MG63 (cell line): Measurements from ENCODE around the gene STXBP5. TPM values are rescaled to one million over a fixed set of nuclear protein-coding genes. Genes with fewer than 3 reads are reported as not detected.

ENCODE experiments used
- DNase-seq: peaks from one replicate; pipeline ENCODE4 v3.0.0-alpha.2; 2020
- H3K27me3 ChIP-seq: fragments of 250-450 bp; sonication (Bioruptor Pico); 2 replicates; pipeline ENCODE4 v1.5.1; 2020; ENCODE audit warnings: mild to moderate bottlenecking, moderate library complexity
- H3K36me3 ChIP-seq: fragments of 250-450 bp; sonication (Bioruptor Pico); 2 replicates; pipeline ENCODE4 v1.5.1; 2020; ENCODE audit warnings: mild to moderate bottlenecking, moderate library complexity
- H3K4me3 ChIP-seq: fragments of 250-450 bp; sonication (Bioruptor Pico); 2 replicates; pipeline ENCODE4 v1.5.1; 2020; ENCODE audit warnings: mild to moderate bottlenecking, moderate library complexity
- H3K9me3 ChIP-seq: fragments of 250-450 bp; sonication (Bioruptor Pico); 2 replicates; pipeline ENCODE4 v1.5.1; 2020; ENCODE audit warnings: mild to moderate bottlenecking, moderate library complexity
- total RNA-seq: library from RNA; depleted of rRNA; stranded (reverse); fragments of >200 nt; shearing (Covaris generic); gene quantifications from 2 replicates; pipeline ENCODE4 v1.2.3, GENCODE V29; 2014; ENCODE audit warnings: low replicate concordance; rRNA removed

STXBP5 gene
- 6.0 and 8.9 TPM in 2 replicates for total RNA-seq

DNA sequence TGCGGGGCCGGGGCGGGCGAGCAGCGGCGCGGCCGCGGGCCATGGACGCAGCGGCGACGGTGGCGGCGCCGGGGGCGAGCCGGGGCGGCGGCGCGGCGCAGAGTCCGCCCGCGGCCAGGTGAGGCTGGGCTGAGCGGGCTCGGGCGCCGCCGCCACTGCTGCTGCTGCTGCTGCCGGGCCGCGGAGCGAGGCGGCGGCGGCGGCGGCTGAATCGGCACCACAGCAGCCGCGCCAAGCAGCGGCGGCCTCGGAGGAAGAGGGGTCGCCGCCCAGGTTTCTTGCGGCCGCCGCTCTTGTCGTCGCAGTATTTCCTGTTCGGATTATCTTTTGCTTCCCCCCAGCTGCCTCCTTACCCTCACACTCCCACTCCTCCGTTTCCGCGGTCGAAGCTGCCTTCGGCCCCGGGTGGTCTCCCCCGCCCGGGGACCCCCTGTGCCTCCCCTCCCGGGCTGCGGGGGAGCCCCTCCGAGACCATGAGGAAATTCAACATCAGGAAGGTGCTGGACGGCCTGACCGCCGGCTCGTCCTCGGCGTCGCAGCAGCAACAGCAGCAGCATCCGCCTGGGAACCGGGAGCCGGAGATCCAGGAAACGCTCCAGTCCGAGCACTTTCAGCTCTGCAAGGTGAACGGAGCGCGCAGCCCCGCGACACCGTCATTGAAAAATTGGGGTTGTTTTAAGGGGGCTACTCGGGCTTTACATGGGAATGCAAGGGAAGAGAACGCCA is at the start of gene STXBP5:
TSS of gene STXBP5 (plus strand) at position 358 of the 726 bp plus-strand sequence. CDS start at position 474, 116 bp downstream.
- H3K27me3 ChIP-seq: no peaks in the 10 kb centered on the region
- no peaks in the 10 kb centered on the region for H3K9me3 ChIP-seq
- peak; percentile 59 for DNase-seq
- peak within 1 kb of the TSS; percentile 74 for H3K4me3 ChIP-seq
- H3K36me3 ChIP-seq: peaks cover 1% of the 10 kb centered on the region; the same call in 1 of the 2 replicates

DNA sequence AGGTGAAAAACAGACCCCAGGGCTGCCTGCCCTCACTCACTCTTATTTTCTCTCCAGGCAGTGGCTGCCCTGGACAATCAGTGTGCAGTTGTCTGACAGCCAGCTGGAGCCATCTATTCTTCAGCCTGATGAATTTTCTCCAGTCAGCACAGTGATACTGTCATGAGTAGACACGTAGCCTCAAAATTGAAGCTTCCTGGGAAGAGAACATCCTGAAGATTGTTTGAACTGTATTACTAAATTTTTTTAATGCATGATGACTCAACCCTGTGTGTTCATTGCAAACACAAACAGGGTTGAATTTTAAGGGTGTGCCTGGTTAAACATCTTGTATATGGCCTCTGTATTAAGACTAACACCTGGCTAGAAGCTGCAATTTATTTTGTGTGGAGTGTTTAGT is 49.8 kb upstream of the STXBP5 start:
- peak; percentile 55 for DNase-seq
- Histone ChIP-seq H3K36me3 (no peaks in the 10 kb centered on the region), H3K9me3 (no peaks in the 10 kb centered on the region), H3K27me3 (no peaks in the 10 kb centered on the region), H3K4me3 (no peak overlapping the region)

DNA sequence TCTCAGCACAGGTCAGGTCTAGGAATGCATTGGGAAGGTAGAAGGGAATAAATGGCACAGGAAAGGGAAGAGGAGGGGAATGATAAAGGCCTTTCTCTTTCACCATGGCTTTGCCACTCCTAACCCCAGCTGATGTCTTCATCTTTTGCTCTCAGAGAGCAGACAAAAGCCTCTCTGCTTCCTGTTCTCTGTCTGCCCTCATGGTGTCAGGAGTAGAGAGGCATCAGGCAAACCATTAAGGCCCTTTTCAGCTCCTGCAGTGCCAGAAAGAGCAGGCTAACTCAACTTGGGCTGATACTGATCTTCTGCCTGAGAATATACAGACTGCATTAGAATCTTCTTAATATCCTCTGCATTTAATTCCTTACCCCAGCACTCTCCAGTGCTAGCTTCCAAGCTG is 48.0 kb upstream of the STXBP5 start:
- H3K4me3 ChIP-seq: no peak overlapping the region
- H3K27me3 ChIP-seq: no peaks in the 10 kb centered on the region
- H3K36me3 ChIP-seq: no peaks in the 10 kb centered on the region
- no peak for DNase-seq
- no peaks in the 10 kb centered on the region for H3K9me3 ChIP-seq

DNA sequence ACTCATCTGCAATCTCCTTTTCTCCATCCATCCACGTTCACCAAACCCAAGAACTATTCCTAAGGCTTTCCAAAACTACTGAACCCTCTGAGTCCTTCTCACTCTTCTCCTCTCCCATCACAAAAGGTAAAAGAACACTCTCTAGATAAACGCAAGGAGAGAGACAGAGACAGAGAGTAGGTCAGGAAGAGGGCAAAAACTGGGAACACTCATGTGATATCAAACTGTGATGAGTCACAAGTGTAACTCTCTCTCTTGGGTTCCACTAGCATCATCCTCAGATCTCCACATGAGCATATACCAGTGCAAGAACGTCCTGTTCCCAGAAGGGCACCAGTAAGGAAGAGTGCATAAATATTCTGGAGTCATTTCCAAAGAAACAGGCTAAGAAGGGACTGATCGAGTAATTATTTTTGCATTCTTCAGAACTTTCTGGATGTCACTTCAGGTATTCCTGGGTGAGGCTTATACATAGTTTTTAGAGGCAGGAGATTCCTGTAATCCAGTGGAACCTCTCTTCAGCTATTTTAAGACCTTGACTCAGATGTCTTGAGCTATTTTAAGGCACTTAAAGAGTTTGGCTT is 47.3 kb upstream of the STXBP5 start:
- Histone ChIP-seq H3K36me3 (no peaks in the 10 kb centered on the region), H3K9me3 (no peaks in the 10 kb centered on the region), H3K27me3 (no peaks in the 10 kb centered on the region), H3K4me3 (no peak overlapping the region)
- DNase-seq: no peak

DNA sequence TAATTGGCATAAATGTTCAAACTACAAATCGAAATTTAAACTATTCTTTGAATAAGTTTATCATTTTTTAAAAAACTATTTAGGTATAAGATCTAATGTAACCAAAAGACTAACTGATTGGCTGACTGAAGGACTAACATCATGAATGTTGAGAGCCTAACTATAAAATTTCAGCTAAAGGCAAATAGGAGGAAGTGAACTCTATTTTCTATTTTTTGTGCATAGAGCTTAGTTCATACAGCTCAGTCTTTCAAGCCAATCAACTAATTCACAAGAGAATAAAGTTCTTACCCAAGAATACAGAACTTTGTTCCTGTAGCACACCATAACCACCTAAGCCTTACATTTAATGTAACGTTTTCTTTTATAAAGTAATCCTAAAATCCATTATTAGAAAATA is 46.3 kb upstream of the STXBP5 start:
- no peaks in the 10 kb centered on the region for H3K27me3 ChIP-seq
- no peak overlapping the region for H3K4me3 ChIP-seq
- H3K9me3 ChIP-seq: no peaks in the 10 kb centered on the region
- no peaks in the 10 kb centered on the region for H3K36me3 ChIP-seq
- no peak for DNase-seq

DNA sequence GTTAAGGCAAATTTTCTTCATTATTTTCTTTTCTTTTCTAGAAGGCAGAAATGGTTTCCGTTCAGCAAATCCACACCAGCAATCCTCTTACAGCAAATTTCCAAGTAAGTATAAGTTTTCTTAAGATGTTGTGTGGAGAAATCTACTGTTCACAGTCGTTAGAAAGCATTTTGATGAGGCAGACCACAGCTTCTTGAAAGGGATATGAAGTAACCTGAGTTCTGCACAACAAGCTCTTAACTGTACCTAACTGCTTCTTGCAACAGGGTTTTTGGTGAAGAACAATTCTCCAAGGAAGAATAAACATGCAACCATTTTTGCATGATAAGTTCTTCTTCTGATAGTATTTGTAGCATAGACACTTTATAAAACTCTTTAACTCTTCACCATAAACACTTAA is 45.3 kb upstream of the STXBP5 start:
- no peaks in the 10 kb centered on the region for H3K9me3 ChIP-seq
- H3K36me3 ChIP-seq: no peaks in the 10 kb centered on the region
- no peak for DNase-seq
- H3K4me3 ChIP-seq: no peak overlapping the region
- no peaks in the 10 kb centered on the region for H3K27me3 ChIP-seq

DNA sequence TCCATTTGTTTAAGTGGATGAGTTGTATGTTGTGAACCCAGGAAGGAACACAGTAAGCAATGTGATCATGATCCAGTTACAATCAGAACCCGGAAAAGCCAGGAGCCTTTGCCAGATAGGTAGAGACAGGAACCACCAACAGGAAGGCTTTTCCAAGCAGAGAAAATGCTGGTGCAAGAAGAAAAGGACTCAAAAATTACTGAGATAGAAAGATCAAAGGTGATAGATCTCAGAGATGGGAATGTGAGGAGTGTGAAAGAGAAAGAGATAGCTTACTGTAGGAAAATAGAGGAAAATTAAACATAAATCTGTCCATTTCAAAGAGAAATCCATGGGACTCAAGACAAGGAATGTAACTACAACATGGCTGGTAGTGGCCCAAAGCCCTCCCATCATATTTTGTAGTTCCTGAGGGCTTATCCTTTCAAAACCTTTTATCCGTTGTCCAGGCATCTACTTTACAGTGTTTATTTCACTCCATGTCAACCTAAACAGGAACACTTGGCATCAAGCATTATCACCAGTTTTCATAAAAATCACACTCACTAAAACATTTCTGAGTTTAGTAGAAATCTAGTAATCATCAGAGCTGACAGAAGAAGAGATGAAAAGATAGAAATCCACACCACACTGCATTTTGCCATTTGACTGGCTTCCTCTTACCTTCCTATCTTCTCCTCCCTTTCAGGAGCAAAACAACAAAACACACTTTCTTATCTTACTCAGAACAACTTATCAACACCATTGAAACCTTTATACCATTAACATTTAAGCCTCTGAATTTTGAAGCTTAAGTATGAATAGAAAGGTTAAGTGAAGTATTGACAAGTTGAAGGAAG is 44.5 kb upstream of the STXBP5 start:
- no peaks in the 10 kb centered on the region for H3K36me3 ChIP-seq
- H3K27me3 ChIP-seq: no peaks in the 10 kb centered on the region
- DNase-seq: no peak
- no peak overlapping the region for H3K4me3 ChIP-seq
- H3K9me3 ChIP-seq: no peaks in the 10 kb centered on the region

DNA sequence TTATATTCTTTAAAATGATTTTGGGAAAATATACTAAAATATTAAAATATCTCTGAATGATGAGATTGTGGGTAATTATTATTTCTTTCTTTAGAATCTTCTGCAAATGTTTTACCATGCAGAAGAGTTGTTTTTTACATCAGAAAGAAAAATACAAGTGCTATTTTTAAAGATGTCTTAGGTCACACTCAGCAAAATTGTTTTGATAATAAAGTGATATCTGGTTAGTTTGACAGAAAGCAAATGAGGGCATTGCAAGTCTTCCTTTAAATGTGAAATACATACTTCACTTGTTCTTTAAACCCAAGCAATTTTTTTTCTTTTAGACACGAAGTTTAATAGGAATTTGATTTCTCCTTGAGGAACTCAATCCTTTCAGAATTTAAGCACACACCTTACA is 43.6 kb upstream of the STXBP5 start:
- DNase-seq: no peak
- no peak overlapping the region for H3K4me3 ChIP-seq
- no peaks in the 10 kb centered on the region for H3K9me3 ChIP-seq
- H3K27me3 ChIP-seq: no peaks in the 10 kb centered on the region
- no peaks in the 10 kb centered on the region for H3K36me3 ChIP-seq

DNA sequence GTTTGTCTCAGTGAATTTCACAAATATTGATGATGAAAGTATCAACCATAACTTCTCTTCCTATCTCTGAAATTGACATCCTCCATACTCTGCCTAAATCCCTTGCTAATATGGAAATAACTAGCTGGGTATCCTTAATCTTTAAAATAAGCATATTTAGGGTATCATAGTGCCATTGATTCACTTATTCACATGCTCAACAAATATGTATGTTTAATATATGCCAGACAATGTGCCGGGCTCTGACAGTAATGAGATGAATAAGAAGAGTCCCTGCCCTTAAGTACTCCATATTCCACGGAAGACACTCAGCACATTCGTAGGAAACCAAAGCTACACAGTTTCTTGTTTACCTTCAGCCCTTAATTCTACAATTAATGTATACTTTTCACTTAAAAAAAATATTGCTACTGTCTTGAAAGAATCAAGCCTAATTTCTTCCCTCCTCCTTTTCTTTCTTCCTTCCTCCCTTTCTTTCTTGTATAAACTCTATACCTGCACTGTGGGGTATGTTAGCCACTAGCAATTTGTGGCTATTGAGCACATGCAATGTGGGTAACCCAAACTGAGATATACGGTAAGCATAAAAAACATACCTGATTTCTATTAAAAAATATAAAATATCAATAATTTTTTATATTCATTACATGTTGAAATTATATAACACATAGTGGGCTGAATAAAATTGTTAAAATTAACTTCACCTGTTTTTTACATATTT is 42.8 kb upstream of the STXBP5 start:
- H3K36me3 ChIP-seq: no peaks in the 10 kb centered on the region
- no peaks in the 10 kb centered on the region for H3K9me3 ChIP-seq
- no peaks in the 10 kb centered on the region for H3K27me3 ChIP-seq
- no peak for DNase-seq
- H3K4me3 ChIP-seq: no peak overlapping the region

DNA sequence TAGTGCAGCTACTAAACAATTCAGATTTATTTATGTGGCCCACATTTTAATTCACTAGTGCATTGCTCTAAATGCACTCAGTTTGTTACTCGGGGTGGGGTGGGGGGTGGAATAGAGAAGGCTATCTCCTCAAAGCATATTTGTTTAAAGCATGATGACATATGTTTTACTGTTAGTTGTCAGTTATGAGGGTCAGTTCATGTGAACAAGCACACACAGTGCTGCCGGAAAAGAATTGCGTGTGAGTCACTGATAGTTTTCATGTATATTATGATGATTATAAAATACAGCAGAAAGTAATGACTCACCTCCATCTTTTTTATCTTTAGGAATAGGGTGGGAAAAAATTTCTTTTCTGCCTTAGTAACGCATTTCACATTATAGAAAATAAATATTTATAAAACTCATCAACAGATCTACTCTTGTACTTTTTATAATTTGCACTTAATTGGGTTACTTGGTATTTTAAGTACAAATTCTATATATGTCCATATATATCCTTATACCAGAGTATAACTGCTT is 42.2 kb upstream of the STXBP5 start:
- H3K27me3 ChIP-seq: no peaks in the 10 kb centered on the region
- DNase-seq: no peak
- no peaks in the 10 kb centered on the region for H3K36me3 ChIP-seq
- H3K4me3 ChIP-seq: no peak overlapping the region
- no peaks in the 10 kb centered on the region for H3K9me3 ChIP-seq

DNA sequence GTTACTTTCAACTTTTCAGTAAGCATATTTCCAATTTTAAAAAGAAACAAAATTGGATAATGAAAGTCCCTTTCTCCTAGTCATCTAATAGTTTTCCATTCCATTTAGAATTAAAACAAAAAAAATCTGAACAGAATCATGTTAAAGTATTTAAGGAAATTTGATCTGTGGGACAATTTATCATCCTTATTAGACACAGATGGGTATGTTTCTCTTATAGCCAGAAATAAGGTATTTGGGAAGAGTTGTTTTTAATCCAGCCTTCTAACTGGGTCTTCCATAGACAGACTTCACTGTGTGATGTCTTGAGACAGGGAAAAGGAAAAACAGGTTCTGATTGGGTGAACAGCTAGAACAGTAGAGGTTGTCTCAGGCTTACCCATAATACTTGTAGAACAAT is 39.5 kb upstream of the STXBP5 start:
- H3K9me3 ChIP-seq: no peaks in the 10 kb centered on the region
- no peaks in the 10 kb centered on the region for H3K27me3 ChIP-seq
- H3K36me3 ChIP-seq: no peaks in the 10 kb centered on the region
- no peak overlapping the region for H3K4me3 ChIP-seq
- DNase-seq: no peak

DNA sequence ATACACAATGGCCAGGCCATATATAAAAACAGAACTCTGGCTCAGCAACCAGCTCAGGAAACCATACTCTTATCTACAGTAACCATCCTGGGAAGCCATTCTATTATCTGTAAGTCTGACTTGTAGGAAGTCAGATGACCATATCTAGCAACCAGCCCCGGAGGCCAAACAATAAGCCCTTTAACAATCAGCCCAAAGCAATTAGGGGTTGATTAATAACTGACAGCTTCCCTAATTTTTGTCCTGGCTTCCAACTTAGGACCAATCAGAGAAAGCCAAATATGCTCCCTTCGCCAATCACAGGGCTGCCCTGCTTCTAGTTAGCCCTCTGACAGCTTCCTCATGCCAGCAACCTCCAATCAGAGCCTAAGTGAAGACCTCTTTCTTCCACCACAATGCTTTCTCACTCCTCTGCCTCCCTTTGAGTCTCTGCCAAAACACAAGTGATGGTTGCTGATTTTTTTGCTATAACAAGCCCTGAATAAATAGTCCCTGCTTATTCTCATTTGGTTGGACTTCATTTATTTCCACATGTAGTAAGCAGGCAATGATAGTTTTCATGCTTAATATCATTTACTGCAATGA is 37.8 kb upstream of the STXBP5 start:
- Histone ChIP-seq H3K36me3 (no peaks in the 10 kb centered on the region), H3K27me3 (no peaks in the 10 kb centered on the region)
- no peak for DNase-seq

DNA sequence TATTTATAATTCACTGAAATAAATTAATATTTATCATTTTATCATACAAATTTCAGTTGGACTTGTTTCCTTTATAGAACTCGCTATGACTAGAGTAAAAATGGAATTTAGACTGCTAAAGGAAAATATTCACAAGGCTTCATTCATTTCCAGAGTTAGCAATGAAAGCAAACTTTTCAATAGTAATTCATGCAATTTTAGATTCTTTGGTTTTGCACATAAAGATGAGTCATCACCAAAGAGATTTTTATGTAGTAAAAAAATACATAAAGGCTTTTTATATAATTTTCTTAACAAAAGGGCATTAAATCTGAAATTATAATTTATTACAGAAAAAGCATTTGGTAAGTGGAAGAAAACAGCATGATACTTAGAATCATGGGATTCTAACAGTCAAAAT is 37.2 kb upstream of the STXBP5 start:
- Histone ChIP-seq H3K36me3 (no peaks in the 10 kb centered on the region), H3K9me3 (no peaks in the 10 kb centered on the region), H3K27me3 (no peaks in the 10 kb centered on the region), H3K4me3 (no peak overlapping the region)
- DNase-seq: no peak

More for the DNA sequence above, 37.8 kb upstream of the STXBP5 start:
- no peaks in the 10 kb centered on the region for H3K9me3 ChIP-seq
- no peak overlapping the region for H3K4me3 ChIP-seq

DNA sequence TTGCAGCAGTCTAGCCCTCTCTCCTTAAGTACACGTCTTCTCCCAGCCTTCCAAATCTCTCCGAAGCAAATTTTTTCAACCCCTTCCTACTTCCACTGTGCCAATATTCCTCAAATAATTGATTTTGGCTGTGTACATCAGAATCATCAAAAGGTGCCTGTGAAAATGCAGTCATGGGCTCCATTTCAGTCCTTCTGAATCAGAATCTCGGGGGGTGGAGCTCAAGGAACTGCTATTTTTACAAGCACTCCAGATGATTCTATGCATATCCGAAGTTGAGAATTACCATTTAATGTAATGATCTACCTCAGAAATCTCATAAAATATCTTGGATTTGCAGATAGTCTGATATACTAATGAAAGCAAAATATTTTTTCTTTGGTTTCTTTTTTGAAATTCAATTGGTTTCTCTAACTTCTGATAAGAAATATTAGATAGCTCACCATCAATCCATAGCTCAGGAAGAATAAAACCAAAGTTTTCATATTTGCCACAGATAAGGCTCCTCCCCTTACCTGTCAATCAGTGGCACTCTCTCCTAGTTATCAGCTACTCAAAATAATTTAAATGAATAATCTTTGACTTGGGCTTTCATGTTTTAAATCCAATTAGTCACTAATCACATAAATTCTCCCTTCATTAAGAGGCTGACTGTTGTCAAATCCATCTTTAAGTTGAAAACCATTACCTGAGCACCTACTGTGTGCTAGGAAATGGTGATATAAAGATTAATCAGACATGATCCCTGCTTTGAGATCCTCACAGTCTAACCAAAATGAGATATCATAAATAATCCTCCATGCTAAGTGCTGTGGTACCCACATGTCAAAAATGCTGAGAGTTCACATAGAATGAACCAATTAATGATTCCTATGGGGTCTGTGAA is 36.4 kb upstream of the STXBP5 start:
- Histone ChIP-seq H3K4me3 (no peak overlapping the region), H3K36me3 (no peaks in the 10 kb centered on the region), H3K9me3 (no peaks in the 10 kb centered on the region), H3K27me3 (no peaks in the 10 kb centered on the region)
- DNase-seq: no peak

DNA sequence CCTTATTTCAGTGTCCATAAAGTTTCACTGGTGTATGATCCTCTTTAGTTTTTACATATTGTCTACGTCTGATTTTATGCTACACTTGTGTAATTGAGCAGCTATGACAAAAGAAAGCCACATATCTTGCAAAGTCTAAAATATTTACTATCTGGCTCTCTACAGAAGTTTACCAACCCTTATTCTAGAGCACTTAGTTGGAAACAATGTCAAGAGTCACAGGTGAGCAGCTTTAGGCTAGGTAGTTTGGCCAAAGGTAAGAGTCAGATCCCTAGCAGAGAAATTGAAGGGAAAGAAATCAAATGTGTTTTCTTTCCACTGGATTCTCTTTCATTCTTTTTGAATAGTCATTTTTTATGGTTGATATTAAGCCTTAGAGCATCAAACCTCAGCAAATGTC is 34.7 kb upstream of the STXBP5 start:
- H3K9me3 ChIP-seq: no peaks in the 10 kb centered on the region

More for the DNA sequence above, 34.7 kb upstream of the STXBP5 start:
- no peak for DNase-seq
- H3K36me3 ChIP-seq: no peaks in the 10 kb centered on the region
- no peaks in the 10 kb centered on the region for H3K27me3 ChIP-seq
- no peak overlapping the region for H3K4me3 ChIP-seq
